CD4-positive, alpha-beta T cell treated with Interleukin-1 beta for 1 hour (primary cell): ENCODE data around the gene ARSB.
"Not testable (repeated sequence)": the region's sequence is repeated elsewhere in the genome, so short reads cannot be mapped to it uniquely, and the experiment has no call there.

Experiments used
- DNase-seq, 2 donors: peaks; one replicate each; pipeline ENCODE4 v3.0.0-alpha.2; 2020 to 2022

ARSB gene

GRCh38 chr5:78746021-78746770 is 238.9 kb downstream of the ARSB start:
- DNase-seq, result no peak

GRCh38 chr5:78744951-78745534 is 240.1 kb downstream of the ARSB start:
- DNase-seq, result no peak

DNA sequence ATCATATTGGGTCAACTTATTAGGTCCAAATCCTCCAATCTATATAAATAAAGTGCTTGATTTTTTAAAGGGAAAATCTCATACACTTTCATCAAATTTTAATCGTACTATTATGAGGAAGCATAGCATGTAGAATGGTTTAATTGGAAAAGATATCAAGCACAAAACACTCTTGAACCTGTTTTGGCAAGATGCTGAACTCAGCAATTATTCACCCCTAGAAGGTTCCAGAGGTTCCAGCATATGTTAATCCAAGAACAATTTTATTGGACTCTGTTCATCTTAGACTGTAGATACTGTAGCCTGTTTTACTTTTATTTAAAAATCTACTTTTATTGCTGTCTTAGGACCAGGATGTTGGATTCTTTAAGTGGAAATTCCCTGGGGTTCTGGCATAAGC is 244.1 kb downstream of the ARSB start:
- no peak for DNase-seq

- no peak for DNase-seq
Observed at GRCh38 chr5:78738693-78739300, 246.3 kb downstream of the ARSB start.

- no peak for DNase-seq
Observed at GRCh38 chr5:78738104-78738503, 247.0 kb downstream of the ARSB start.

- DNase-seq, result no peak
Observed at GRCh38 chr5:78735834-78736463, 249.2 kb downstream of the ARSB start.

- no peak for DNase-seq
Observed at GRCh38 chr5:78734950-78735349, 250.2 kb downstream of the ARSB start.

DNA sequence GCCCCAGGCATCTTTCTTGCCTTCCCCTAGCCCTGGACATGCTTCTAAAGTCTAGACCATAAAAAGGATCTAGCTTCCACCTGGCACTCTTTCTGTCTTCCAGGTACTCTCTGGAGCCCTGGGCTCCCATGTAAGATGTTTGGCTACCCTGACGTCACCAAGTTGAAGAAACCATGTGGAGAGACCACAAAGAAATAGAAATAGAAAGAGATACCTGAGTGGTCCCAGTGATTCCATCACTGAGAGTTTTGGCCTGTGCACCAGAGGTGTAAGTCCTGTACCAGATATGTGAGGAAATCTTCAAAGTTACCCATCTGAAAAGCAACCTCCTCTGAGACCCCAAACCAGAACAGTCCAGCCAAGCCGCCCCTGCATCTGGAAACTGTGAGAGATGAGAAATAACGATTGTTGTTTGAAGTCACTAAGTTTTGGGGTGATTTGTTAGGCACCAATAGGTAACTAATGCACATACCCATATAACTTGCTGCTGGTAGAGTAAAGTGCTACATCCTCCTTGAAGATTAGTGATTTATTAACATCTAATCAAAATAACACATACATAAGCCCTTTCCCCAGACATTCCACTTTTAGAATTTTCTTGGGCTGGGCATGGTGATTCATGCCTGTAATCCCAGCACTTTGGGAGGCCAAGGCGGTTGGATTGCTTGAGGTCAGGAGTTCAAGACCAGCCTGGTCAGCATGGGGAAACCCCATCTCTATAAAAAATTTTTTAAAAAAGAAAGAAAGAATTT is 250.8 kb downstream of the ARSB start:
- DNase-seq, result no peak

- not testable (repeated sequence) for DNase-seq
Observed at GRCh38 chr5:78732721-78733120, 252.4 kb downstream of the ARSB start.

DNA sequence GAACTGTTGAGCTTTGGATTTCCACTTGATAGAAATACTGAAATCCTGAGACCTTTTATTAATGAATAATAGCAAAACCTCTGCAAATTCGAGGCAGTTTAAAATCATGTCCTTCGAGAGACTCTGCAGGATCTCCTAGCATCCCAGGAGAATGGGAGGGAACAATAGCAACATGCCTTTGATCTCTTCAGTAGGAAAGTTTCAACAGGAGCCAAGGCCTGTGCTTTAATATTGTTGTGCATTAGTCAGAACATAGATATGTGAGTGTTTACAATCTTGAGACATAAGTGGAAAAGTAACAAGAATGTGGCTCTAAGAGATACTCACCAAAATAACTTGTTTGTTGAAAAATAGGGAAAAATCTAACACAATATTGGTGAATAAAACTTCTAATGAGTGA is 253.2 kb downstream of the ARSB start:
- DNase-seq, result no peak

GRCh38 chr5:78730300-78731094 is 254.6 kb downstream of the ARSB start:
- DNase-seq, result no peak

DNA sequence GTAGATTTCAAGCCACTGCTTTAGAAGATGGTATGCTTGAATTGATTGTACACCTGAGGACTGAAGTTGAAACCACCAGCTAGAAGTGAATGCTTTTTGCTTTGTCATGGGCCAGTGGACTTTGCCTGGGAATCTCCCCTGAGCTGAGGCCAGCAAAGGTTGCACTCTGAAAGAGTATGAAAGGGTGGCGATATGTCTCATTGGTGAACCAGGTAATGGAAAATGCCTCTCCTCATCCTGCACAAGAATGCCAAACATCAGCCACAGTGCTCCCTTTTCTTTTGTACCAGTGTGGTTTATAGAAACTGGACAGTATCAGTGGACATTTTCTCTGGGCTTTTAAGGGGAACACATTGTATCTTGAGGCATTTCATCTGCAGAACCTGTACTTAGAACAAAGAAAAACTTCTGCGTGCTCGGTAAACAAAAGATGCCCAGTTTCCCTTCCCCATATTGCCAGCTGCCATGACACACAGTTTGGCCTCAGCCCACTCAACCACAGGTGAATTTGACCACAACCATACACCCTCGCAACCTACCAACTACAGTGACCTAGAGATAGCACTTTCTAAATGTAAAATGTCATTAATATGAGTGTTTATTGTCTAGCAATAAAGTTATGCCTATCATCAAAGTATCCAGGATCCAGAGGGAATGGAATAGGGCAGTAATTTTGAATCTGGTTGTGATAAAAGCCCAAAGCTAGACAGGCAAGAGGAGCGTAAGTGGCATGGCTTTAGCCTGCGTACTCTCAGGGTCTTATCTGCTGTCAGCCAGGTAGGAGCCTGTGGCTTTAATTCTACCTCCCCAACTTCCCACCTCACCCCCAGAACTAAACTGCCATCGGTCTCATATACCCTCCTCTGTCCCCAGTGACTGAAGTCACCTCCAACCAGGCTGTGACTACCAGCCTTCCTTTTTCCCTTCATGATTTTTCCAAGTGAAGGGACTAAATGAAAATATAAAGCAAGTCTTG is 257.0 kb downstream of the ARSB start:
- DNase-seq, result peak in 1 of 2 donors; percentile 53
